ENCODE measurements around the gene COL4A3.

- no peak for TF ChIP-seq MXI1 (conservative IDR thresholded peaks at IDR 0.05; ENCODE audit: poor library complexity, severe bottlenecking)
- no peak for TF ChIP-seq SMC3 (conservative IDR thresholded peaks at IDR 0.05; ENCODE audit: poor library complexity)
- TF ChIP-seq TAF1 (IDR thresholded peaks at IDR 0.05; ENCODE audit: low read depth): no peak
Observed at GRCh38 chr2:227127201-227127600, 37.2 kb upstream of the COL4A3 start.

Measured in neural cell (in vitro differentiated cells).